Natural killer cell (primary cell): Measurements from ENCODE around the gene MSI2. TPM values are rescaled to one million over a fixed set of nuclear protein-coding genes. Genes with fewer than 3 reads are reported as not detected.

Experiments
- ATAC-seq, 3 donors: fragments of 150-1000 bp in 2 of 3; fragments of 200-7000 bp in 1 of 3; cut with Tn5 transposase; 1 replicate in 1 of 3; 2 replicates in 2 of 3; pipeline ENCODE4 v1.10.0; 2021; ENCODE audit warnings: mild to moderate bottlenecking in 2 of 3, moderate library complexity in 2 of 3
- DNase-seq, 2 donors: peaks; one replicate each; pipeline versions ENCODE4 v3.0.0 to v3.0.0-alpha.2; 2013 to 2021; ENCODE audit warnings: mixed read lengths in 1 of 2
- H3K27ac ChIP-seq: one replicate; pipeline ENCODE4 v1.5.1; 2013; ENCODE audit warnings: mild to moderate bottlenecking, low read length
- H3K27me3 ChIP-seq: one replicate; pipeline ENCODE4 v1.6.1; 2013; ENCODE audit warnings: low read length; ENCODE audit not compliant: control insufficient read depth, insufficient read depth
- H3K36me3 ChIP-seq: one replicate; pipeline ENCODE4 v1.6.1; 2013; ENCODE audit warnings: low read length; ENCODE audit not compliant: control insufficient read depth, insufficient read depth
- H3K4me1 ChIP-seq: one replicate; pipeline ENCODE4 v1.6.1; 2013; ENCODE audit warnings: low read length; ENCODE audit not compliant: control insufficient read depth, insufficient read depth
- H3K4me3 ChIP-seq: one replicate; pipeline ENCODE4 v1.5.1; 2013; ENCODE audit warnings: low read length
- H3K9me3 ChIP-seq: one replicate; pipeline ENCODE4 v1.6.1; 2013; ENCODE audit warnings: low read length; ENCODE audit not compliant: control insufficient read depth, insufficient read depth
- H3K27ac Mint-ChIP-seq, 2 donors: one replicate each; pipeline ENCODE4 v1.8.0; 2022; ENCODE audit warnings: mild to moderate bottlenecking in 2 of 2, mixed read lengths in 2 of 2, moderate library complexity in 1 of 2
- H3K27me3 Mint-ChIP-seq, 2 donors: one replicate each; pipeline ENCODE4 v1.8.0; 2022; ENCODE audit warnings: low read depth in 2 of 2, mixed read lengths in 2 of 2
- H3K36me3 Mint-ChIP-seq: one replicate; pipeline ENCODE4 v1.8.0; 2022; ENCODE audit warnings: mixed read lengths
- H3K4me1 Mint-ChIP-seq, 2 donors: one replicate each; pipeline ENCODE4 v1.8.0; 2022; ENCODE audit warnings: mixed read lengths in 2 of 2
- H3K4me3 Mint-ChIP-seq: one replicate; pipeline ENCODE4 v1.8.0; 2022; ENCODE audit warnings: mild to moderate bottlenecking, moderate library complexity, mixed read lengths
- H3K9me3 Mint-ChIP-seq, 2 donors: one replicate each; pipeline ENCODE4 v1.8.0; 2022; ENCODE audit warnings: mixed read lengths in 2 of 2
- WGBS: methylation state at CpG from one replicate; pipeline ENCODE4 v1.1.7; 2013; ENCODE audit warnings: missing lambda C conversion rate; ENCODE audit not compliant: insufficient coverage; 5-methylcytosine and 5-hydroxymethylcytosine counted together
- intact Hi-C: fragments of 100-400 bp; cut with micrococcal nuclease; formaldehyde crosslinking; loops from one replicate; pipeline ENCODE4 v1.14.2; 2022
- total RNA-seq, 4 donors: library from RNA; stranded (reverse); fragments of 120-200 nt in 1 of 4; gene quantifications; one replicate each; pipeline versions ENCODE4 v1.2.3 to v1.2.4, GENCODE V29; 2013 to 2022
- TF ChIP-seq, protein P1 (sequence below): fragments of 200-600 bp; IDR thresholded peaks from one replicate; pipeline ENCODE4 v1.8.0; 2022; ENCODE audit warnings: antibody characterized with exemption

Gene MSI2
- total RNA-seq, 3 donors from 2014 or later (not counting 1 experiment from before 2014, with no cell fraction given): 95.5 to 145 (median 96.8) TPM

DNA sequence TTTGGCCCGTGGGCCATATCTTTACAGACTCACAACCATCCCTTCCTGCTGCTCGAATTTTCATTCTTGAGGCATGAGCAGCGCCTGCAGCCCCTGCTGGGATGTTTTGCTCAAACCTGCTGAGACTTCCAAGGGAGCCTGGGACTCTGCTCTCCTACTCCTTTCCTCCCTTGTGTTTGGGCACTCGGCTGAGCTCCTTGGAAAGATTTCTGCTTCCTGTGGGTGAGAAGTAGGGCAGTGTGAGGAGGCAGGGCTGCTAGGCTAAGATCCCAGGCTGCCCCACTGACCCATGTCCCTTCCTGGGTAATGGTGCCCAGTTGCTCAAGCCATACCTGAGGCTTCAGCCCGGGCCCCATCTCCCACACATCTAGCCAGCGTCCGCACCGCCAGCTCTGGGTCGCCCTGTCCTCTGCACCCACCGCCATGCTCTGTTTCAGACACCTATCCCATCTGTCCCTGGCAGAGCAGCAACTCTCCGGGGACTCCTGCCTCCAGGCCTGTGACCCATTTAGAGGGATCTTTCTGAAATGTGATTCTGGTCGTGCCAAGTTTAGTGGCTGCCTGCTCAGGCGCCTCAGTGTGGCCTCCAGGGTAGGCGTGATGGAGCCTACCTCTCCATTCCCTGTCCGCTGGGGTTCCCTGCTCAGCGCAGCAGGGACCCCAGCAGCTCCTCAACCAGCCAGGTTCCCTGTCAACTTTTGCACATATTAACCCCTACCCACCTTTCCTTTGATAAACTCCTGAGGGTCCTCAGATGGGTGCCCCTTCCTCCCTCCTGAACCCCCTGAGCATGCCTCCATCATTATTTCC, 298.7 kb downstream of the MSI2 start:
- no peaks in the 10 kb centered on the region for H3K36me3 Mint-ChIP-seq
- Histone ChIP-seq H3K27ac (no peak overlapping the region), H3K27me3 (no peaks in the 10 kb centered on the region), H3K36me3 (no peaks in the 10 kb centered on the region), H3K4me1 (peaks cover 42% of the 10 kb centered on the region), H3K9me3 (no peaks in the 10 kb centered on the region), H3K4me3 (no peak overlapping the region)
- no peak overlapping the region for H3K27ac Mint-ChIP-seq
- H3K4me3 Mint-ChIP-seq: no peak overlapping the region
- ATAC-seq: no peak
- H3K4me1 Mint-ChIP-seq: peaks cover 17 to 40% of the 10 kb centered on the region in 2 donors
- DNase-seq: no peak
- H3K9me3 Mint-ChIP-seq: no peaks in the 10 kb centered on the region
- WGBS: 87% methylated on average over 16 of the region's 16 CpGs
- TF ChIP-seq, protein P1, sequence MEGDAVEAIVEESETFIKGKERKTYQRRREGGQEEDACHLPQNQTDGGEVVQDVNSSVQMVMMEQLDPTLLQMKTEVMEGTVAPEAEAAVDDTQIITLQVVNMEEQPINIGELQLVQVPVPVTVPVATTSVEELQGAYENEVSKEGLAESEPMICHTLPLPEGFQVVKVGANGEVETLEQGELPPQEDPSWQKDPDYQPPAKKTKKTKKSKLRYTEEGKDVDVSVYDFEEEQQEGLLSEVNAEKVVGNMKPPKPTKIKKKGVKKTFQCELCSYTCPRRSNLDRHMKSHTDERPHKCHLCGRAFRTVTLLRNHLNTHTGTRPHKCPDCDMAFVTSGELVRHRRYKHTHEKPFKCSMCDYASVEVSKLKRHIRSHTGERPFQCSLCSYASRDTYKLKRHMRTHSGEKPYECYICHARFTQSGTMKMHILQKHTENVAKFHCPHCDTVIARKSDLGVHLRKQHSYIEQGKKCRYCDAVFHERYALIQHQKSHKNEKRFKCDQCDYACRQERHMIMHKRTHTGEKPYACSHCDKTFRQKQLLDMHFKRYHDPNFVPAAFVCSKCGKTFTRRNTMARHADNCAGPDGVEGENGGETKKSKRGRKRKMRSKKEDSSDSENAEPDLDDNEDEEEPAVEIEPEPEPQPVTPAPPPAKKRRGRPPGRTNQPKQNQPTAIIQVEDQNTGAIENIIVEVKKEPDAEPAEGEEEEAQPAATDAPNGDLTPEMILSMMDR: no peak
- peaks cover 14 to 17% of the 10 kb centered on the region in 2 donors for H3K27me3 Mint-ChIP-seq
- intact Hi-C loops: no loop called here

DNA sequence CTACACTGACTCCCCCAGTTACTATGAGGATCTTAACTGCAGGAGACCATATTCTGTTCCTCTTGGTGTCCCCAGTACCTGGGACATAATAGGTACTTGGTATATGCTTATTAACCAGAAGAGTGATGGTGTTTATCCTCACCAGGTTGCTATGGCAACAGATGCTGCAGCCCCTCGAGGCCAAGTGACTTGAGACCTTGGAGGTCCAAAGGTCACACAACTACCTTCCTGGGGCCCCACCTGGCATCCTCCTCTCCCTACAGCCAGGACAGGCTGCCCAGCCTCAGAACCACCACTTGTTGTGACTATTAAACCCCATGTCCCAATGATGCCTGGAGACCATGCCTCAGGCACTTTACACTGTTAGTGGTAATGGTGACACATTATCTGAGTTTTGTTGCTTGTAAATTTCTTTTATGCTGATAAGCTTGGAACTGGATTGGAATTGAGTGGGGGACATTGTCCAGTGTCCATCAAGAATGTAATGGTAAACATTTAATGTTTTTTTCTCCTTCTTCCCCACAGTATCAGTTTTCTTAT, 299.4 kb downstream of the MSI2 start:
- peaks cover 14 to 17% of the 10 kb centered on the region in 2 donors for H3K27me3 Mint-ChIP-seq
- Histone ChIP-seq H3K36me3 (no peaks in the 10 kb centered on the region), H3K27ac (no peak overlapping the region), H3K4me1 (peaks cover 49% of the 10 kb centered on the region), H3K27me3 (no peaks in the 10 kb centered on the region), H3K4me3 (no peak overlapping the region), H3K9me3 (no peaks in the 10 kb centered on the region)
- ATAC-seq: no peak
- 81% methylated on average over 1 of the region's 1 CpG for WGBS
- intact Hi-C loops: no loop called here
- DNase-seq: no peak
- H3K4me3 Mint-ChIP-seq: no peak overlapping the region
- H3K9me3 Mint-ChIP-seq: no peaks in the 10 kb centered on the region
- peaks cover 24 to 46% of the 10 kb centered on the region in 2 donors for H3K4me1 Mint-ChIP-seq
- H3K27ac Mint-ChIP-seq: no peak overlapping the region
- TF ChIP-seq, protein P1: no peak
- no peaks in the 10 kb centered on the region for H3K36me3 Mint-ChIP-seq

DNA sequence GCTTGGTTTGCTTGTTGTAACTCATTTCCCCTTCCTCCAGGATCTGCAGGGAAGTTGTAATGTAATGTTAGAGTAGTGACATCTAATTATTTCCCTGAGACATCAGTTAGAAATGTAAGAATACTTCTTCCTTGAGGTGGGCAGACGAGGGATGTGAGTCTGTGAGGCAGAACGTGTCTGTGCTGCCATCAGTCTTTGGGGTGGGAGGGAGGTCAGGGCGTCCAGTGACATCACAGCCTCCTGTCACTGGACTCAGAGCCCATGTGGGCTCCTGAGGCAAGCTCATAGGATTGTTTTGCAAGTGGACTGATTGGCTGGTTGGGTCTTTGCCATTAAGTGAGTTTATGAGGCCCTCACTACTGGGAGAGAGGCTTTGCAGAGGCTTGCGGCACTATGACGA, 300.0 kb downstream of the MSI2 start:
- Mint-ChIP-seq H3K27me3 (peaks cover 10 to 17% of the 10 kb centered on the region in 2 donors), H3K4me1 (peaks cover 30 to 49% of the 10 kb centered on the region in 2 donors), H3K27ac (no peak overlapping the region), H3K4me3 (no peak overlapping the region), H3K36me3 (no peaks in the 10 kb centered on the region), H3K9me3 (no peaks in the 10 kb centered on the region)
- Histone ChIP-seq H3K4me3 (no peak overlapping the region), H3K4me1 (peaks cover 55% of the 10 kb centered on the region), H3K27ac (no peak overlapping the region), H3K9me3 (no peaks in the 10 kb centered on the region), H3K36me3 (no peaks in the 10 kb centered on the region), H3K27me3 (no peaks in the 10 kb centered on the region)
- 85% methylated on average over 3 of the region's 5 CpGs for WGBS
- intact Hi-C loops: no loop called here
- DNase-seq (no peak), ATAC-seq (no peak)
- TF ChIP-seq, protein P1: no peak
